ENCODE measurements around the gene NOP9.

Gene NOP9

GRCh38 chr14:24280797-24281460 is 18.7 kb upstream of the NOP9 start:
- DNase-seq (ENCODE audit: low read depth, low spot score) = no peak

DNA sequence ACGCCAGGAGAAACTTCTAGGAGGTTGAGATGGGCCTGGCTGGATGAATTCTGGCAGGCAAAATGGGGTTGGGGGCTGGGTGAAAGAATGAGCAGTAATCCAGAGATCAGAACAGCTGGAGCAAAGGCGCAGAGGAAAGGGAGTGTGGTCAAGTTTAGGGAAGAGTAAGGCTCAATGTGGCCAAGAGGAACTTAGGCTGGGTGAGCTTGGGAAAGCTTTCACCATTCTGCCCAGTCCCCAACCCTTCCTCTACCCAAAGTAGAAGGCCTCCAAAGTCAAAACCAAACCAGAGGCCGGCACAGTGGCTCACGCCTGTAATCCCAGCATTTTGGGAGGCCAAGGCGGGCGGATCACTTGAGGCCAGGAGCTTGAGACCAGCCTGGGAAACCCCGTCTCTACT is 18.0 kb upstream of the NOP9 start:
- DNase-seq (ENCODE audit: low read depth, low spot score) = no peak

- DNase-seq (ENCODE audit: low read depth, low spot score) = no peak
Measured at GRCh38 chr14:24282736-24283135, 16.9 kb upstream of the NOP9 start.

DNA sequence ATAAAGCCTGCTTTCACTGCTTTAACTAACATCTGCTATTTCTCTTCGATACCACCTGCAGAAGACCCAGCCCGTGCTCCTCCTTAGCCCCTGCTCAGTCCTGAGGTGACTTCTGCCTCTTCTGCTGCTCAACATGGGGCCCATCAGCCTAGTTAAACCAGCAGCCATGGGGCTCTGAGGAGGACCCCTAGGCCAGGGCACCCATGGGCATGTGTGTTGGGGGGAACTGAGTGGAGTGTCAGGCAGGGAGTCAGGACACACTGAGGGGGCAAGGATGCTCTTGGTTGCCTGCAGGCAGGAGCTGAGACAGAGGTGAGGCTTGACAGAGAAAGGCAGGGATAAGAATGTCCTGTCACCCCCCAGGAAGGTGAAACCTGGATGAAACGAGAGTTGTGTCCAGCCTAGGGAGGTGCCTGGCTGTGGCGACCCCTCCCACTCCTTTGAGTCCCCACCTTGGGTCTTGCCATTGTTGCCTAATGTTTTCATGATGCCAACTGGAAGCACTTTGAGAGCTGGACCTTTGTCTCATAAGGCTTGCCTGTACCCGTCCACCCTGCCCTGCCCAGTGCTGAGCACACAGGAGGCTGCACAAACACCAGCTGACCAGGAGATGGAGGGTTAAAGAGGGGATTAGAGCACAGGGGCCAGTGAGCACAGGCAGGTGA is 15.7 kb upstream of the NOP9 start:
- no peak for DNase-seq (ENCODE audit: low read depth, low spot score)

- DNase-seq (ENCODE audit: low read depth, low spot score) = no peak
Measured at GRCh38 chr14:24284501-24285035, 15.1 kb upstream of the NOP9 start.

- DNase-seq (ENCODE audit: low read depth, low spot score) = no peak
Measured at GRCh38 chr14:24285351-24285750, 14.3 kb upstream of the NOP9 start.

GRCh38 chr14:24286996-24287395 is 12.7 kb upstream of the NOP9 start:
- no peak for DNase-seq (ENCODE audit: low read depth, low spot score)

DNA sequence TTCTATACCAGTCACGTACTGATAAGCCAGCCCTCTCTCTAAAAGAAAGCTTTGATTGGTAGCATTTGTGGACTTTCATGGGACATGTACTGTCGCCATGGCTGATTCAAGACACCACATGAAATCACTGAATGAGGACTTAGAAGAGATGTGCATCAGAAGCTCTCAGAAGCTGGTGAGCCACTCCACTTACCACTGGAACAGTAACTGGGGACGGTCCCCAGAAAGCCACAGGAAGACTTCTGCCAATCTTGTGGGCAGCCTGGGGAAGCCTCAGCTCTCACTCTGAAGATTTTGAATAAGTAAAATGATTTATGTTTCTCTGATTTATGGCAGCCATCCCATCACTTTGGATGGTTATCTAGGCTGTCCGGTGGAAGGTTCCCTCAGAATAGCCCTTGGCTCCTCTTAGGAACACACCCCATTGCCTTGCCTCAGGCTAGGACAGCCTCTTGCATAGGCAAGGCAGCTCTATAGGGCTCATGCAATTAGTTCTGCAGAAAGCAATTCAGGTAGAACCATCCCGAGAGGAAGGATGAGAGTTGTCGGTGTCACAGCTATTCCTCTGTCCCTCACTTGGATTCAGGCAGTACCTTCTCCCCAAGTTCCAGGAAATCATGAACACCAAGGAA is 9.9 kb upstream of the NOP9 start:
- no peak for DNase-seq (ENCODE audit: low read depth, low spot score)

DNA sequence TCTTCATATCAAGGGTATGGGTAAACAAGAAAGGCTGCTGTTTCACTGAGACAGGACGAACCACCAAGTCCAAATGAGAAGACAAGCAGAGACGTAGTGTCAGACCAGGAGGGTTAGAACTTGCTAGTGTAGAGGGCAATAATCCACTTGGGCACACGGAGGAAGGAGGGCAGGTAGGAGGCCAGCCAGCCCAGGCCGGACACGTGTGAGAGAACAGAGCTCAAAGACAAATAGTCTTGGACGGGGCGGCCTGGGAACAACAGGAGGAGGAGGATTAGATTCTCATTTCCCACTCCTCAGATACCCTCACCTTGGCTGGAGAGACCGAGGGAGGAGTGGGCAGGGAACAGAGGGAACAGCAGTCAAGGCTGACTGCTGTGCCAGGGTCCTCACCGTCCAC is 8.9 kb upstream of the NOP9 start:
- DNase-seq (ENCODE audit: low read depth, low spot score) = no peak

GRCh38 chr14:24291446-24292117 is 8.1 kb upstream of the NOP9 start:
- DNase-seq (ENCODE audit: low read depth, low spot score) = no peak

GRCh38 chr14:24292118-24292807 is 7.4 kb upstream of the NOP9 start:
- no peak for DNase-seq (ENCODE audit: low read depth, low spot score)

GRCh38 chr14:24293525-24293924 is 6.1 kb upstream of the NOP9 start:
- no peak for DNase-seq (ENCODE audit: low read depth, low spot score)

DNA sequence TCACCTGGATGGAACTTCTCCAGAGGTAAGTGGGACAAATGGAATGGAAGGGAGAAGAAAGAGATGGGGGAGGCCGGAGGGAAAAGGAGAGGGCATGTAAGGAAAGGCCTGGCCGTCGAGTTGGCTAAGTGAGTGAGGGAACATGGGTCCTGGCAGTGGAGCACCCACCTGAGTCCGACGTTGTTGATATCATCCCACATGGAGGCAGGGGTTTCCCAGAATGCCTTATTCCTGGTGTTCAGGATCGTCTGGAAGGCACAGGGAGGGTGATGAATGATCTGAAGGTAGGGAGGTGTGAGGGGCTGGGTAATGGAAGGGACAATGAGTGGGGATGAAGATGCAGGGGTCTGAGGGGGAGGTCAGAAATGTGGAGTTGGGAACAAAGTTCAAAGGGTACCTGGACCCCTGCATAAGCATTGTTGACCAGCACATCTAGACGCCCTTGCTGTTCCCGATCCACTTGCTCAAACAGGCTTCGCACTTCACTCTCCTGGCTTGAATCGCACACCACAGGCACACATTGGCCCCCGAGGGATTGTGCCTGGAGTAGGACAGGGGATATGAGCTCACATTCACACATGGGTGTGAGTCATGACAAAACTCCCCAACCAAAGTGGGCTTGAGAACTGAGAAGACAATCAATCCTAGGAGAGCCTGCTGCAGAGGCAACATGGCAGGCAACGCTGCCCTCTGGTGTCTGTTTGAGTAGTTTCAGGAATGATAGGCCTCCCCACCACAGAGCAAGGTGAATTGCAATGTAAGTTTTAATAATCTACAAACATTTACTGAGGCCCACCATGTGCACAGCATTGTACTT is 3.1 kb upstream of the NOP9 start:
- DNase-seq (ENCODE audit: low read depth, low spot score) = peak; percentile 53

DNA sequence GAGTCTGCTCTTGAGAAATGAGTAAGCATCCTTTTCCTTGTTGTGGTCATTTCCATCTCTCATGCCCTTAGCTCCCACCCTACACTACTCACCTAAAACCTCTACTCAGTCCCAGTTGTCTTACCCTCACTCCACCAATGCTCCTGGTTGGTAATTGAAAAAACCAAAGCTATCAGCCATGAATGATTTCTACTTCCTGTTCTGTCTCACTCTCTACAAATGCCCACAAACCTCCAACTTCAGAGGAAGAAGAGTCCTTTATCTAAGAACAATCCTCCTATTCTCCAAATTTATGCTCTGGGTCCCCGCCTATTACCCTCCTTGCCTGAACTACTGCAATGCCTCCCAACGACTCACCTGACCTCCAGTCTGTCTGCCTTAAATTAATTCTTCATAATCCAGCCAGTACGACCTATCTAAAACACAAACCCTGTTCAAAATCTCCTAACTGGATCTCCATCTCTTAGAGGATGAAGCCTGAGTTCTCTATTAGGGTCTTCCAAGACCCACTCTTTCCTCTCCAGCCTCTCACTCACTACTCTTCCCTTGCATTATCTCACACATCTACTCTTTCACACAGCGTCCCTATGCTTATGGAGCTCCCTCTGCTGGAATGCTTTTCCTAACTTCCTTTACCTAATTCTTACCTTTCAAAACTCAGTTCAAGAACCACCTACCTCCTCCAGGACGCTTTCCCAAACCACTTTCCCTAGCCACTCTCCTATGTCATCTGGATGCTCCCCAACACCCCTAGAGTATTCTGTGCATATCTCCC is 2.3 kb upstream of the NOP9 start:
- no peak for DNase-seq (ENCODE audit: low read depth, low spot score)

- no peak for DNase-seq (ENCODE audit: low read depth, low spot score)
Measured at GRCh38 chr14:24298892-24299254, 777 bp upstream of the NOP9 start.

- no peak for DNase-seq (ENCODE audit: low read depth, low spot score)
Measured at GRCh38 chr14:24300326-24300980, 803 bp downstream of the NOP9 start.

- DNase-seq (ENCODE audit: low read depth, low spot score) = no peak
Measured at GRCh38 chr14:24304019-24304387, 4.4 kb downstream of the NOP9 start.

GRCh38 chr14:24307156-24307574 is 7.5 kb downstream of the NOP9 start:
- no peak for DNase-seq (ENCODE audit: low read depth, low spot score)

- DNase-seq (ENCODE audit: low read depth, low spot score) = peak; percentile 33
Measured at GRCh38 chr14:24307575-24308341, 8.1 kb downstream of the NOP9 start, which contains the start of gene CIDEB. Gene CIDEB, minus strand, starts transcription at chr14:24307977. Its CDS starts 119 bp downstream, at chr14:24307858.

Data from activated CD4-positive, CD25-positive, alpha-beta regulatory T cell treated with anti-CD3 and anti-CD28 coated beads, Interleukin-2, amount 50 U/mL, for 16 hours (primary cell).